Stimulated activated CD8-positive, alpha-beta memory T cell treated with anti-CD3 and anti-CD28 coated beads, Interleukin-15, amount 100 ng/mL, for 24 hours (primary cell): ENCODE measurements around the gene C1orf115.
A peak's percentile ranks its signal among the peaks of the same experiment; 100 is the strongest.
"Not testable (repeated sequence)": the region's sequence is repeated elsewhere in the genome, so short reads cannot be mapped to it uniquely, and the experiment has no call there.

Experiments
- DNase-seq: peaks from one replicate; pipeline ENCODE4 v3.0.0-alpha.2; 2020; ENCODE audit warnings: low read depth

C1orf115 gene

GRCh38 chr1:220690140-220691052 lies at the start of gene C1orf115:
Gene C1orf115 (plus strand): TSS chr1:220690363. CDS start chr1:220690403, 40 bp downstream.
- peak; percentile 63 for DNase-seq

- no peak for DNase-seq
Observed at GRCh38 chr1:220642285-220642684, 47.9 kb upstream of the C1orf115 start.

- DNase-seq: no peak
Observed at GRCh38 chr1:220652995-220653394, 37.2 kb upstream of the C1orf115 start.

- DNase-seq: no peak
Observed at GRCh38 chr1:220655509-220655908, 34.7 kb upstream of the C1orf115 start.

- no peak for DNase-seq
Observed at GRCh38 chr1:220655961-220656740, 34.0 kb upstream of the C1orf115 start.

- no peak for DNase-seq
Observed at GRCh38 chr1:220666349-220666748, 23.8 kb upstream of the C1orf115 start.

GRCh38 chr1:220669005-220669404 lies 21.2 kb upstream of the C1orf115 start:
- DNase-seq: no peak

- DNase-seq: no peak
Observed at GRCh38 chr1:220670365-220670764, 19.8 kb upstream of the C1orf115 start.

GRCh38 chr1:220673921-220674320 lies 16.2 kb upstream of the C1orf115 start:
- no peak for DNase-seq

- no peak for DNase-seq
Observed at GRCh38 chr1:220677251-220677650, 12.9 kb upstream of the C1orf115 start.

- no peak for DNase-seq
Observed at GRCh38 chr1:220680085-220680687, 10.0 kb upstream of the C1orf115 start.

GRCh38 chr1:220681220-220681880 lies 8.8 kb upstream of the C1orf115 start:
- DNase-seq: no peak

- DNase-seq: no peak
Observed at GRCh38 chr1:220682901-220683576, 7.1 kb upstream of the C1orf115 start.

GRCh38 chr1:220683716-220684115 lies 6.4 kb upstream of the C1orf115 start:
- DNase-seq: not testable (repeated sequence)

GRCh38 chr1:220684890-220685289 lies 5.3 kb upstream of the C1orf115 start:
- no peak for DNase-seq

- DNase-seq: no peak
Observed at GRCh38 chr1:220685879-220686278, 4.3 kb upstream of the C1orf115 start.

- DNase-seq: no peak
Observed at GRCh38 chr1:220687809-220688208, 2.4 kb upstream of the C1orf115 start.

- no peak for DNase-seq
Observed at GRCh38 chr1:220689666-220690065, 497 bp upstream of the C1orf115 start.

- DNase-seq: no peak
Observed at GRCh38 chr1:220691053-220691684, 1.0 kb downstream of the C1orf115 start.

- no peak for DNase-seq
Observed at GRCh38 chr1:220692436-220693228, 2.5 kb downstream of the C1orf115 start.
